Measurements from ENCODE around the gene FARSB.

DNA sequence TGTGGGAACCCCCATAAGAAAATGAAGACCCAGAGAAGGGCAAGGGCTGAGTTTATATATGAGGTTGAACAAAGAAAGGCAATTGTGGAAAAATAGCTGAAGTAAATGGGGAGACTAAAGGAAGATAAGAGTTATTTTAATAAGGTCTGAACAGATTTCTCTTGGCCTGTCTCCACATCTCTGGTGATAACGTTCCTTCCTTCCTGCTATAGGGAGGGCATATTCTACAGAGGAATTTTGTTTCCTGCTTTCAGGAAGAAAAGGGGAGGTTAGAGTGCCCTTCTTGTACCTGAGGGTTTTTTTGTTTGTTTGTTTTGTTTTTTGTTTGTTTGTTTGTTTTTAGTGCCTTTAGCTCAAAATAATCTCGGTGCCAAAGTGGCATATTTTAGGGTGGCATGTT is 47.2 kb upstream of the FARSB start:
- TF ChIP-seq, protein P1, sequence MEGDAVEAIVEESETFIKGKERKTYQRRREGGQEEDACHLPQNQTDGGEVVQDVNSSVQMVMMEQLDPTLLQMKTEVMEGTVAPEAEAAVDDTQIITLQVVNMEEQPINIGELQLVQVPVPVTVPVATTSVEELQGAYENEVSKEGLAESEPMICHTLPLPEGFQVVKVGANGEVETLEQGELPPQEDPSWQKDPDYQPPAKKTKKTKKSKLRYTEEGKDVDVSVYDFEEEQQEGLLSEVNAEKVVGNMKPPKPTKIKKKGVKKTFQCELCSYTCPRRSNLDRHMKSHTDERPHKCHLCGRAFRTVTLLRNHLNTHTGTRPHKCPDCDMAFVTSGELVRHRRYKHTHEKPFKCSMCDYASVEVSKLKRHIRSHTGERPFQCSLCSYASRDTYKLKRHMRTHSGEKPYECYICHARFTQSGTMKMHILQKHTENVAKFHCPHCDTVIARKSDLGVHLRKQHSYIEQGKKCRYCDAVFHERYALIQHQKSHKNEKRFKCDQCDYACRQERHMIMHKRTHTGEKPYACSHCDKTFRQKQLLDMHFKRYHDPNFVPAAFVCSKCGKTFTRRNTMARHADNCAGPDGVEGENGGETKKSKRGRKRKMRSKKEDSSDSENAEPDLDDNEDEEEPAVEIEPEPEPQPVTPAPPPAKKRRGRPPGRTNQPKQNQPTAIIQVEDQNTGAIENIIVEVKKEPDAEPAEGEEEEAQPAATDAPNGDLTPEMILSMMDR (IDR thresholded peaks at IDR 0.05), result no peak
- TF ChIP-seq POLR2A (IDR thresholded peaks at IDR 0.05), result no peak
